C4-2B (cell line): ENCODE results near the gene COG7.

Experiments used
- ZFX ChIP-seq: fragments of 450-650 bp; IDR thresholded peaks from 2 replicates; pipeline ENCODE4 v1.6.1; 2017
- TF ChIP-seq, protein P1 (sequence below): fragments of 450-650 bp; conservative IDR thresholded peaks from 2 replicates; pipeline ENCODE4 v1.5.1; 2017; ENCODE audit warnings: mild to moderate bottlenecking

DNA sequence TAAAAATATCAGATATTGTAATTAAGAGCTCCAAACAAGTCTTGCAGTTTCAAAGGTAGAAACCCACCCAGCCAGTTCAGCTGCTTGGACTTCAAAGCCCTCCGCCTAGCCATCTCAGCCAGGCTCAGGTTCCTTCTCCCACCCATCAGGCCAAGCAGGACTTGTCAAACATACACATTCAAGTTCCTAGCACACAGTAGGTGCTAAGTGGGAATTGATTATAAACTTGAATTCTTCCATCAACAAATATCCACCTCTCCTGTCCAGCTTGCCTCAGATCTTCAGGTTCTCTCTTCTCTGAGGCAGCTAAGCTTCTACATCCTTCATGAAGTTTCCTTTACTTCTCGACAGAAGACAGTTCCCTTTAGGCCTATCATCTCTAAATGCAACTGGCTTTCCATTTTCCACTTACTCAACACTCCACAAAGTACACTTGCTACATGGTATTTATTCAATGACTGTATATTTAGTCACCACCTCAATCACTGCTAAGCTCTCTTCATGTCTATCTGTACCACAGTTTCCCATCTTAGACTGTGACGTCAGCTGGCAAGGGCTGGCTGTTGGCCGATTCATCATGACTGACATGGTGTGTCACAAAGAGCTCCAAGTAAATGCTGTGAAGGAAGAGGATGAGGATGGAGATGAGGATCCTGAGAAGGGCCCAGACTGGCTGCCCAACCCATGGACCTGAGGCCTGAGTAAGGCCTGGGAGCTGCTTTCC, 13.3 kb upstream of the COG7 start:
- TF ChIP-seq, protein P1, sequence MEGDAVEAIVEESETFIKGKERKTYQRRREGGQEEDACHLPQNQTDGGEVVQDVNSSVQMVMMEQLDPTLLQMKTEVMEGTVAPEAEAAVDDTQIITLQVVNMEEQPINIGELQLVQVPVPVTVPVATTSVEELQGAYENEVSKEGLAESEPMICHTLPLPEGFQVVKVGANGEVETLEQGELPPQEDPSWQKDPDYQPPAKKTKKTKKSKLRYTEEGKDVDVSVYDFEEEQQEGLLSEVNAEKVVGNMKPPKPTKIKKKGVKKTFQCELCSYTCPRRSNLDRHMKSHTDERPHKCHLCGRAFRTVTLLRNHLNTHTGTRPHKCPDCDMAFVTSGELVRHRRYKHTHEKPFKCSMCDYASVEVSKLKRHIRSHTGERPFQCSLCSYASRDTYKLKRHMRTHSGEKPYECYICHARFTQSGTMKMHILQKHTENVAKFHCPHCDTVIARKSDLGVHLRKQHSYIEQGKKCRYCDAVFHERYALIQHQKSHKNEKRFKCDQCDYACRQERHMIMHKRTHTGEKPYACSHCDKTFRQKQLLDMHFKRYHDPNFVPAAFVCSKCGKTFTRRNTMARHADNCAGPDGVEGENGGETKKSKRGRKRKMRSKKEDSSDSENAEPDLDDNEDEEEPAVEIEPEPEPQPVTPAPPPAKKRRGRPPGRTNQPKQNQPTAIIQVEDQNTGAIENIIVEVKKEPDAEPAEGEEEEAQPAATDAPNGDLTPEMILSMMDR, result no peak
- no peak for TF ChIP-seq ZFX
